Measurements from ENCODE around the gene CNNM1.

CNNM1 gene

GRCh38 chr10:99337901-99338300, 8.7 kb downstream of the CNNM1 start:
- DNase-seq: no peak

GRCh38 chr10:99339077-99339476, 9.9 kb downstream of the CNNM1 start:
- no peak for DNase-seq

- DNase-seq: no peak
Observed at GRCh38 chr10:99339563-99340047, 10.4 kb downstream of the CNNM1 start.

- DNase-seq: no peak
Observed at GRCh38 chr10:99340650-99341049, 11.5 kb downstream of the CNNM1 start.

- no peak for DNase-seq
Observed at GRCh38 chr10:99341248-99341647, 12.1 kb downstream of the CNNM1 start.

- peak; percentile 19 for DNase-seq
Observed at GRCh38 chr10:99341860-99342490, 12.8 kb downstream of the CNNM1 start.

- DNase-seq: no peak
Observed at GRCh38 chr10:99343262-99343661, 14.1 kb downstream of the CNNM1 start.

- no peak for DNase-seq
Observed at GRCh38 chr10:99344715-99345114, 15.6 kb downstream of the CNNM1 start.

GRCh38 chr10:99345350-99345749, 16.2 kb downstream of the CNNM1 start:
- no peak for DNase-seq

GRCh38 chr10:99346247-99346646, 17.1 kb downstream of the CNNM1 start:
- DNase-seq: peak; percentile 76

- DNase-seq: no peak
Observed at GRCh38 chr10:99347672-99348071, 18.5 kb downstream of the CNNM1 start.

- no peak for DNase-seq
Observed at GRCh38 chr10:99353182-99353581, 24.0 kb downstream of the CNNM1 start.

GRCh38 chr10:99357691-99358090, 28.5 kb downstream of the CNNM1 start:
- DNase-seq: no peak

GRCh38 chr10:99358101-99358500, 28.9 kb downstream of the CNNM1 start:
- no peak for DNase-seq

GRCh38 chr10:99360934-99361333, 31.8 kb downstream of the CNNM1 start:
- no peak for DNase-seq

- DNase-seq: no peak
Observed at GRCh38 chr10:99364125-99364524, 35.0 kb downstream of the CNNM1 start.

GRCh38 chr10:99365311-99365710, 36.2 kb downstream of the CNNM1 start:
- no peak for DNase-seq

GRCh38 chr10:99365736-99366135, 36.6 kb downstream of the CNNM1 start:
- no peak for DNase-seq

- no peak for DNase-seq
Observed at GRCh38 chr10:99366666-99367065, 37.5 kb downstream of the CNNM1 start.

- no peak for DNase-seq
Observed at GRCh38 chr10:99368646-99369045, 39.5 kb downstream of the CNNM1 start.

GRCh38 chr10:99369126-99369525, 40.0 kb downstream of the CNNM1 start:
- DNase-seq: no peak

- no peak for DNase-seq
Observed at GRCh38 chr10:99369551-99369950, 40.4 kb downstream of the CNNM1 start.

GRCh38 chr10:99370993-99371392, 41.8 kb downstream of the CNNM1 start:
- DNase-seq: peak; percentile 66

GRCh38 chr10:99372546-99373271, 43.6 kb downstream of the CNNM1 start:
- no peak for DNase-seq

- DNase-seq: no peak
Observed at GRCh38 chr10:99374526-99374925, 45.4 kb downstream of the CNNM1 start.

Measured in NCI-H1694 treated with DMSO at 0.1 percent for 48 hours (cell line).